SK-N-SH (cell line): Measurements from ENCODE around the gene PSME1.

Experiments used
- CHD2 ChIP-seq: fragments of 150-350 bp; IDR thresholded peaks from 2 replicates; pipeline ENCODE4 v1.6.1; 2018; ENCODE audit warnings: low read length; ENCODE audit not compliant: partially characterized antibody
- CTCF ChIP-seq: fragments of 200-600 bp; sonication (generic); IDR thresholded peaks from 2 replicates; pipeline ENCODE4 v1.6.1; 2017; ENCODE audit warnings: antibody characterized with exemption, mild to moderate bottlenecking, moderate library complexity
- EZH2phosphoT487 ChIP-seq: fragments of 200-600 bp; sonication (generic); IDR thresholded peaks from 2 replicates; pipeline ENCODE4 v1.6.1; 2017; ENCODE audit warnings: low read depth, mixed run types, mild to moderate bottlenecking, antibody characterized with exemption, moderate library complexity, borderline replicate concordance
- FOXJ3 ChIP-seq: sonication (generic); formaldehyde crosslinking; IDR thresholded peaks from 2 replicates; pipeline ENCODE4 v1.5.1; 2020; ENCODE audit warnings: mild to moderate bottlenecking, missing genetic modification reagents
- POLR2AphosphoS5 ChIP-seq: IDR thresholded peaks from 2 replicates; pipeline ENCODE4 v1.6.1; 2012; ENCODE audit warnings: low read depth, low read length
- SIN3A ChIP-seq: IDR thresholded peaks from 2 replicates; pipeline ENCODE4 v1.6.1; 2012; ENCODE audit warnings: low read depth, mild to moderate bottlenecking, low read length, moderate library complexity, borderline replicate concordance
- TAF1 ChIP-seq: IDR thresholded peaks from 2 replicates; pipeline ENCODE4 v1.6.1; 2012; ENCODE audit warnings: low read depth, mild to moderate bottlenecking, low read length, moderate library complexity, borderline replicate concordance
- ZBTB33 ChIP-seq: IDR thresholded peaks from 2 replicates; pipeline ENCODE4 v1.4.0; 2012; ENCODE audit warnings: low read depth, borderline replicate concordance

GRCh38 chr14:24092110-24092504, 43.9 kb upstream of the PSME1 start:
- TF ChIP-seq CTCF (no peak), ZBTB33 (no peak), POLR2AphosphoS5 (no peak), FOXJ3 (CRISPR knock-in tag) (no peak), TAF1 (no peak), SIN3A (no peak), EZH2phosphoT487 (no peak), CHD2 (no peak)
